ENCODE measurements around the gene MYBPC2. TPM values are rescaled to one million over a fixed set of nuclear protein-coding genes. Genes with fewer than 3 reads are reported as not detected.

The MYBPC2 gene
- total RNA-seq, 1 experiment from 2014 or later = not detected

GRCh38 chr19:50485284-50485955, 52.7 kb downstream of the MYBPC2 start:
- no TSS peak for BruUV-seq (replicated peaks)
- intact Hi-C loops (cut with micrococcal nuclease) = no loop called here
- ChIA-PET POLR2A (interaction anchor here (0.6 kb wide), 1 partner anchor 25 kb away, joined by 3 read pairs; no protein-coding TSS in a partner anchor), CTCF (no interaction called here)
- no peak overlapping the region for H3K27ac Mint-ChIP-seq (ENCODE audit: low read depth, unreplicated experiment)
- H3K4me1 Mint-ChIP-seq (ENCODE audit: insufficient read depth, unreplicated experiment) = no peaks in the 10 kb centered on the region
- peaks cover 9% of the 10 kb centered on the region for H3K9me3 Mint-ChIP-seq (ENCODE audit: unreplicated experiment)
- DNase-seq (ENCODE audit: unreplicated experiment) = no peak
- H3K36me3 Mint-ChIP-seq (ENCODE audit: insufficient read depth, unreplicated experiment) = peaks cover 15% of the 10 kb centered on the region
- peaks cover 11% of the 10 kb centered on the region for H3K27me3 Mint-ChIP-seq (ENCODE audit: insufficient read depth, unreplicated experiment)
- TF ChIP-seq CTCF (IDR thresholded peaks at IDR 0.05; ENCODE audit: unreplicated experiment) = no peak
- no peak overlapping the region for H3K4me3 Mint-ChIP-seq (ENCODE audit: unreplicated experiment)

GRCh38 chr19:50486823-50487515, 54.3 kb downstream of the MYBPC2 start:
- Mint-ChIP-seq H3K36me3 (ENCODE audit: insufficient read depth, unreplicated experiment) (peaks cover 14% of the 10 kb centered on the region), H3K27me3 (ENCODE audit: insufficient read depth, unreplicated experiment) (peaks cover 22% of the 10 kb centered on the region), H3K4me3 (ENCODE audit: unreplicated experiment) (no peak overlapping the region), H3K9me3 (ENCODE audit: unreplicated experiment) (peaks cover 24% of the 10 kb centered on the region), H3K27ac (ENCODE audit: low read depth, unreplicated experiment) (no peak overlapping the region), H3K4me1 (ENCODE audit: insufficient read depth, unreplicated experiment) (peaks cover 7% of the 10 kb centered on the region)
- CTCF ChIA-PET = interaction anchor here (0.7 kb wide), 2 partner anchors 127 to 186 kb away, joined by 3 to 4 read pairs; no protein-coding TSS in a partner anchor
- TF ChIP-seq CTCF (IDR thresholded peaks at IDR 0.05; ENCODE audit: unreplicated experiment) = peak; percentile 56
- POLR2A ChIA-PET = no interaction called here
- intact Hi-C loops (cut with micrococcal nuclease) = no loop called here
- peak; percentile 28 for DNase-seq (ENCODE audit: unreplicated experiment)
- BruUV-seq (replicated peaks) = no TSS peak

GRCh38 chr19:50488389-50489194, 55.9 kb downstream of the MYBPC2 start:
- H3K27me3 Mint-ChIP-seq (ENCODE audit: insufficient read depth, unreplicated experiment) = peaks cover 27% of the 10 kb centered on the region
- no peak for TF ChIP-seq CTCF (IDR thresholded peaks at IDR 0.05; ENCODE audit: unreplicated experiment)
- H3K9me3 Mint-ChIP-seq (ENCODE audit: unreplicated experiment) = peaks cover 26% of the 10 kb centered on the region
- peaks cover 7% of the 10 kb centered on the region for H3K4me1 Mint-ChIP-seq (ENCODE audit: insufficient read depth, unreplicated experiment)
- ChIA-PET CTCF (no interaction called here), POLR2A (interaction anchor here (0.6 kb wide), 1 partner anchor 23 kb away, joined by 6 read pairs; the partner anchor contains the start of gene JOSD2)
- H3K27ac Mint-ChIP-seq (ENCODE audit: low read depth, unreplicated experiment) = no peak overlapping the region
- H3K36me3 Mint-ChIP-seq (ENCODE audit: insufficient read depth, unreplicated experiment) = peaks cover 14% of the 10 kb centered on the region
- BruUV-seq (replicated peaks) = no TSS peak
- no peak overlapping the region for H3K4me3 Mint-ChIP-seq (ENCODE audit: unreplicated experiment)
- intact Hi-C loops (cut with micrococcal nuclease) = no loop called here
- no peak for DNase-seq (ENCODE audit: unreplicated experiment)

Measured in MCF 10A (cell line).